GM12872 (cell line): Measurements from ENCODE around the gene LAMC3.

Experiments
- TF ChIP-seq, protein P1 (sequence below): IDR thresholded peaks from 3 replicates; pipeline ENCODE4 v1.5.1; 2011; ENCODE audit warnings: low read depth, mild to moderate bottlenecking, low read length, moderate library complexity; ENCODE audit not compliant: insufficient read depth

LAMC3 gene

GRCh38 chr9:131060900-131061630 is 52.1 kb downstream of the LAMC3 start:
- TF ChIP-seq, protein P1, sequence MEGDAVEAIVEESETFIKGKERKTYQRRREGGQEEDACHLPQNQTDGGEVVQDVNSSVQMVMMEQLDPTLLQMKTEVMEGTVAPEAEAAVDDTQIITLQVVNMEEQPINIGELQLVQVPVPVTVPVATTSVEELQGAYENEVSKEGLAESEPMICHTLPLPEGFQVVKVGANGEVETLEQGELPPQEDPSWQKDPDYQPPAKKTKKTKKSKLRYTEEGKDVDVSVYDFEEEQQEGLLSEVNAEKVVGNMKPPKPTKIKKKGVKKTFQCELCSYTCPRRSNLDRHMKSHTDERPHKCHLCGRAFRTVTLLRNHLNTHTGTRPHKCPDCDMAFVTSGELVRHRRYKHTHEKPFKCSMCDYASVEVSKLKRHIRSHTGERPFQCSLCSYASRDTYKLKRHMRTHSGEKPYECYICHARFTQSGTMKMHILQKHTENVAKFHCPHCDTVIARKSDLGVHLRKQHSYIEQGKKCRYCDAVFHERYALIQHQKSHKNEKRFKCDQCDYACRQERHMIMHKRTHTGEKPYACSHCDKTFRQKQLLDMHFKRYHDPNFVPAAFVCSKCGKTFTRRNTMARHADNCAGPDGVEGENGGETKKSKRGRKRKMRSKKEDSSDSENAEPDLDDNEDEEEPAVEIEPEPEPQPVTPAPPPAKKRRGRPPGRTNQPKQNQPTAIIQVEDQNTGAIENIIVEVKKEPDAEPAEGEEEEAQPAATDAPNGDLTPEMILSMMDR: no peak

- TF ChIP-seq, protein P1: no peak
Observed at GRCh38 chr9:131062969-131063368, 54.0 kb downstream of the LAMC3 start.

GRCh38 chr9:131065599-131065998 is 56.6 kb downstream of the LAMC3 start:
- TF ChIP-seq, protein P1: no peak

DNA sequence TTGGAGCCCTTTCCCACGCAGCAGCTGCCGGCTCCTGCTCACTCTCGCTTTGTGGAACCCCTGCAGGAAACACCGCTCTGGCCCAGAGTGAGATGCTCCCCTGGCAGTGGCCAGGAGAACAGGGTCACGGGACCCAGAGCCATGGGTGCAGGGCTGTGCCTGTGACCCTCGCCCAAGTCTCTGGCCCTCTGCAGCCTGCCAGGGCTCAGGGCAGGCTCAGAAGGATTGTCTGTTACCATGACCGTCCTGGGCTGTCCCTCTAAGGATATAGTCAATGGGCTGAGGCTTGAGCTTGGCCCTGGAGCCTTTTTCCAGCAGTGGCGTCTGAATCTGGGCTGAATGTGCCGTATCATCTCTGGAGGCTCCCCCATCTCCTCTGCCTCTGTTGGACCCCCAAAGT is 58.7 kb downstream of the LAMC3 start:
- TF ChIP-seq, protein P1: no peak

DNA sequence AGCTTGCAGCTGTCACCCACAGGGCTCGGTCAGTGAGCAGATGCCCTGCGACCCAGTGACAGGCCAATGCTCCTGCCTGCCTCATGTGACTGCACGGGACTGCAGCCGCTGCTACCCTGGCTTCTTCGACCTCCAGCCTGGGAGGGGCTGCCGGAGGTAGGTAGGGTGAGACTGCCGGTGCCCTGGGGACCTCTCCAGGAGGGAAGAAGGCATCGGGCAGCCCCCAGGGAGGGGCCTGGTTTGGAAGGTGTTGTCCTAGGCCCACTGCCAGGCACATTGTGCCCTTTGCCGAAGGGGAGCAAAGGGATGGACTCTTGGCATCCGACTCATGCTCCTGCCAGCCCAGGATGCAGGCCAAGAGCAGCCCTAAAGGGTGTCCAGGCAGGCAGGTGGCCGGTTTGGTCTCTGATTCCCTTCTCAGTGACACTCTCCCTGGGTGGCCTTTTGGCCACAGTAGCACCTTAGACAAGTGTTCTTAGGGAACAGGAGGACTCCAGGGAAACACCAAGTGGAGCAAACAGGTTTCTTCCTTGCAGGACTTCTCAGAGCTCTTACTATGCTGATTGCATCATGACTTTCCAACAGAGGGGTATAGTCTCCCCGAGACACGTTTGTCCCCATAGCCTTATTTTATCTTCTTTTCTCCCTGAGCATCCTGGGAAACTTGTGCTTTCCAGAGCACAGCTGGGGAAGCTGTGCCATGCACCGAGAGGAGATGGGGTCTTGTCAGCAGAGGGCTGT is 59.3 kb downstream of the LAMC3 start:
- TF ChIP-seq, protein P1: no peak

DNA sequence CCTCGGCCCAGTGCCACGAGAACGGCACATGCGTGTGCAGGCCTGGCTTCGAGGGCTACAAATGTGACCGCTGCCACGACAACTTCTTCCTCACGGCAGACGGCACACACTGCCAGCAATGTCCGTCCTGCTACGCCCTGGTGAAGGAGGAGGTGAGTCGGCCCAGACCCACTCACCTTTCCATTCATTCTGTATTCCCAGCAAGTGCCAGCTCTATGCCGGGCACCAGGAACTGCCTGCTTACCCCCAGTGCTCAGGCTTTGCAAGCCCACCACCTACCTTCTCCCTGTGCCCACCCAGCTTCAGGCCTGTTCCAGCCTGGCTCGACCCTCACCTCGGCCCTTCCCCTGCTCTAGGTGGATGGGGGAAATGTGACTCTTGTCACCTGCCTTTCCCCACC is 60.7 kb downstream of the LAMC3 start:
- TF ChIP-seq, protein P1: no peak

DNA sequence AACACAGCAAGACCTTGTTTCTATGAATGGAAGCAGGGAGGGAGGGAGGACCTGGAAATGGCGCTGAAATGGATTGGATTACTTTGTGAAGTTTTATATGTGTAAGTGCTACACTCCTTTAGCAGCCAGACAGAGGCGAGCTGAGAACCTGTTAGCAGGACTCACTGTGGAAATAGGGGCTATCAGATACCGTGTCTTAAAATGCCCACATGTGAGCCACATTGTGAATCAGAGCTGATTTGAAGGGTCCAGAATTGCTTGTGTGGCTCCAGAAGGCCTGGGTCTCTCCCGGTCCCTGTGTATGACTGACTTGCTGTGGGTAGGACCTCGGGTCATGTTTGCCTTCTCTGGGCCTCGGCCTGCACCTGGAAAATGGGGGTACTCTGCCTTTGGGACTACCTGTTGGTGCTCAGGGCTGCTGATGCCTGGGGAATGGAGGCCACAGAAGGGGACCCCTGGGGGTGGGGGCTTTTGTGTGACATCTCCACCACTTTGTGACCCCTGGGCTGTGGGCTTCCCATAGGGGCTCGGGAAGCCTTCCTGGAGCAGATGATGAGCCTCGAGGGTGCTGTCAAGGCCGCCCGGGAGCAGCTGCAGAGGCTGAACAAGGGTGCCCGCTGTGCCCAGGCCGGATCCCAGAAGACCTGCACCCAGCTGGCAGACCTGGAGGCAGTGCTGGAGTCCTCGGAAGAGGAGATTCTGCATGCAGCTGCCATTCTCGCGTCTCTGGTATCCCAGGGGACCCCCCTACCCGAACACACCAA is 63.3 kb downstream of the LAMC3 start:
- TF ChIP-seq, protein P1: no peak
